GM12878 (cell line): Measurements from ENCODE around the gene LRRC8D.

Experiments
- CUX1 ChIP-seq: IDR thresholded peaks from 2 replicates; pipeline ENCODE4 v1.6.1; 2012; ENCODE audit warnings: improper control_type of control experiment, low read depth, low read length; ENCODE audit not compliant: insufficient replicate concordance
- ETV6 ChIP-seq, 2 experiments: fragments of 450-650 bp in 1 of 2; IDR thresholded peaks in 1 of 2; conservative IDR thresholded peaks in 1 of 2; 2 replicates each; pipeline ENCODE4 v1.6.1; 2014; ENCODE audit warnings: antibody characterized with exemption in 1 of 2, borderline replicate concordance in 1 of 2, low read depth in 1 of 2, mild to moderate bottlenecking in 1 of 2, moderate library complexity in 1 of 2
- POLR2A ChIP-seq: IDR thresholded peaks from 2 replicates; pipeline ENCODE4 v1.6.1; 2011; ENCODE audit warnings: low read depth, mild to moderate bottlenecking, low read length
- POLR2AphosphoS5 ChIP-seq: IDR thresholded peaks from 2 replicates; pipeline ENCODE4 v1.6.1; 2011; ENCODE audit warnings: mild to moderate bottlenecking, low read length, inconsistent platforms
- TCF12 ChIP-seq: IDR thresholded peaks from 2 replicates; pipeline ENCODE4 v1.6.1; 2011; ENCODE audit warnings: low read depth, mild to moderate bottlenecking, low read length
- YY1 ChIP-seq: IDR thresholded peaks from 2 replicates; pipeline ENCODE4 v1.6.1; 2011; ENCODE audit warnings: low read depth, mild to moderate bottlenecking, low read length
- ZBTB11 ChIP-seq: fragments of 450-650 bp; formaldehyde crosslinking; IDR thresholded peaks from 2 replicates; pipeline ENCODE4 v1.5.0; 2022; ENCODE audit warnings: mild to moderate bottlenecking, missing genetic modification characterization

- no peak for TF ChIP-seq POLR2A
- TF ChIP-seq POLR2AphosphoS5: no peak
- no peak for TF ChIP-seq TCF12
- no peak for TF ChIP-seq CUX1
- TF ChIP-seq ETV6 (conservative IDR thresholded peaks at IDR 0.05 in 1 of 2, IDR thresholded peaks at IDR 0.05 in 1 of 2; ENCODE audit: borderline replicate concordance in 1 of 2, low read depth in 1 of 2): no peak
- no peak for TF ChIP-seq ZBTB11 (CRISPR knock-in tag)
- no peak for TF ChIP-seq YY1
These were observed 24.0 kb downstream of the LRRC8D start for GRCh38 chr1:89844860-89845259.
